ENCODE results near the gene SRP19. TPM values are rescaled to one million over a fixed set of nuclear protein-coding genes. Genes with fewer than 3 reads are reported as not detected.
"Not testable (repeated sequence)": the region's sequence is repeated elsewhere in the genome, so short reads cannot be mapped to it uniquely, and the experiment has no call there.

Gene SRP19
- total and polyA plus RNA-seq, 10 of the 15 experiments (the other 5 are each of a cell fraction or from before 2014, with no cell fraction given): 43.4 to 379 (median 156) TPM

- CTCF ChIA-PET: interaction anchor here (0.7 to 2.7 kb wide), 7 partner anchors 10 to 480 kb away, joined by 3 to 16 read pairs (median 6); partner anchors contain the start of gene REEP5
- H3K4me1 ChIP-seq (ENCODE audit: control insufficient read depth, insufficient read depth, low read length); in situ Hi-C loops (cut with MboI); H3K27ac ChIP-seq (ENCODE audit: control insufficient read depth, insufficient read depth); FAIRE-seq; H3K27me3 ChIP-seq (replicated peaks in 1 of 2; ENCODE audit: control insufficient read depth in 2 of 2, insufficient read depth in 2 of 2, low read length in 1 of 2); H4K20me1 ChIP-seq (ENCODE audit: control insufficient read depth, insufficient read depth); DNase-seq (ENCODE audit: low read depth, low spot score); BruUV-seq (replicated peaks); H3K9ac ChIP-seq (ENCODE audit: control insufficient read depth, insufficient read depth, low read length); intact Hi-C loops (cut with micrococcal nuclease; ENCODE audit: unreplicated experiment); H3K9me3 ChIP-seq (replicated peaks; ENCODE audit: control insufficient read depth, insufficient read depth, low read length); H3K4me2 ChIP-seq (ENCODE audit: control insufficient read depth, insufficient read depth); ATAC-seq; H2AFZ ChIP-seq (ENCODE audit: control insufficient read depth, low read depth, low read length); H3K79me2 ChIP-seq (ENCODE audit: control insufficient read depth, insufficient read depth, low read length); H3K4me3 ChIP-seq: not testable (repeated sequence)
- RAD21 ChIA-PET (ENCODE audit: unreplicated experiment): interaction anchor here (2.1 to 2.2 kb wide), 2 partner anchors 10 to 22 kb away, joined by 5 read pairs; no protein-coding TSS in a partner anchor
- peak in 1 of 2 experiments; percentile 11; a peak in 1 of 4 replicates for TF ChIP-seq BHLHE40 (IDR thresholded peaks at IDR 0.05; ENCODE audit: borderline replicate concordance in 1 of 2, low read depth in 2 of 2, low read length in 1 of 2)
- POLR2A ChIA-PET: interaction anchor here (0.9 to 1.3 kb wide), 2 partner anchors 10 to 57 kb away, joined by 3 to 4 read pairs; no protein-coding TSS in a partner anchor
- SMC1A ChIA-PET (ENCODE audit: uncharacterized antibody, unreplicated experiment): interaction anchor here (0.9 to 4.9 kb wide), 7 partner anchors 9 to 81 kb away, joined by 3 to 29 read pairs (median 4); no protein-coding TSS in a partner anchor
- WGBS (ENCODE audit: insufficient coverage, insufficient replicate concordance, low lambda C conversion rate, missing lambda C conversion rate): 76% methylated on average over 3 of the region's 3 CpGs
- H3K36me3 ChIP-seq (ENCODE audit: control insufficient read depth in 2 of 2, insufficient read depth in 2 of 2, low read length in 1 of 2): peaks cover 4 to 10% of the 10 kb centered on the region in 2 experiments
Measured at GRCh38 chr5:112904996-112905395, 43.9 kb downstream of the SRP19 start.

GRCh38 chr5:112906637-112907036 lies 45.5 kb downstream of the SRP19 start:
- Histone ChIP-seq H2AFZ (ENCODE audit: control insufficient read depth, low read depth, low read length) (no peak overlapping the region), H3K27ac (ENCODE audit: control insufficient read depth, insufficient read depth) (no peak overlapping the region), H3K79me2 (ENCODE audit: control insufficient read depth, insufficient read depth, low read length) (peaks cover 3% of the 10 kb centered on the region), H3K4me2 (ENCODE audit: control insufficient read depth, insufficient read depth) (no peak overlapping the region; the same call in 1 of the 2 replicates), H3K4me3 (no peak overlapping the region), H3K9me3 (replicated peaks; ENCODE audit: control insufficient read depth, insufficient read depth, low read length) (no peaks in the 10 kb centered on the region), H3K9ac (ENCODE audit: control insufficient read depth, insufficient read depth, low read length) (no peak overlapping the region), H3K4me1 (ENCODE audit: control insufficient read depth, insufficient read depth, low read length) (peaks cover 4% of the 10 kb centered on the region; the same call in 1 of the 2 replicates), H3K36me3 (ENCODE audit: control insufficient read depth in 2 of 2, insufficient read depth in 2 of 2, low read length in 1 of 2) (peaks cover 4 to 18% of the 10 kb centered on the region in 2 experiments), H4K20me1 (ENCODE audit: control insufficient read depth, insufficient read depth) (no peaks in the 10 kb centered on the region), H3K27me3 (replicated peaks in 1 of 2; ENCODE audit: control insufficient read depth in 2 of 2, insufficient read depth in 2 of 2, low read length in 1 of 2) (no peaks in the 10 kb centered on the region)
- BruUV-seq (replicated peaks): no TSS peak
- in situ Hi-C loops (cut with MboI) (no loop called here), intact Hi-C loops (cut with micrococcal nuclease; ENCODE audit: unreplicated experiment) (no loop called here)
- 25% methylated on average over 3 of the region's 3 CpGs for WGBS (ENCODE audit: insufficient coverage, insufficient replicate concordance, low lambda C conversion rate, missing lambda C conversion rate)
- ATAC-seq: peak; percentile 71
- POLR2A ChIA-PET: interaction anchor here (0.5 kb wide), 1 partner anchor 23 kb away, joined by 8 read pairs; no protein-coding TSS in a partner anchor
- no peak for DNase-seq (ENCODE audit: low read depth, low spot score)
- FAIRE-seq: no peak
- RAD21 ChIA-PET (ENCODE audit: unreplicated experiment): interaction anchor here (2.2 kb wide), 1 partner anchor 14 kb away, joined by 12 read pairs; no protein-coding TSS in a partner anchor
- SMC1A ChIA-PET (ENCODE audit: uncharacterized antibody, unreplicated experiment): interaction anchor here (0.6 to 4.9 kb wide), 5 partner anchors 18 to 1702 kb away, joined by 3 to 29 read pairs (median 4); no protein-coding TSS in a partner anchor
- TF ChIP-seq CTCF (IDR thresholded peaks at IDR 0.05 in 2 of 3, conservative IDR thresholded peaks at IDR 0.05 in 1 of 3; ENCODE audit: control insufficient read depth in 2 of 3, extremely low read depth in 1 of 3, insufficient read depth in 1 of 3, low read depth in 3 of 3, low read length in 3 of 3) (peak in 1 of 3 experiments; percentile 25; a peak in 1 of 6 replicates), NR2C1 (IDR thresholded peaks at IDR 0.05) (no peak), MTA3 (IDR thresholded peaks at IDR 0.05; ENCODE audit: borderline replicate concordance, low read length) (no peak), RAD21 (IDR thresholded peaks at IDR 0.05; ENCODE audit: insufficient read depth, low read depth, low read length) (peak; percentile 10; the same call in 1 of the 2 replicates), NFIC (IDR thresholded peaks at IDR 0.05; ENCODE audit: low read depth, low read length) (0 out of 2 replicates have a peak, but pooled peaks have one; percentile 23), EED (IDR thresholded peaks at IDR 0.05; ENCODE audit: low read depth) (no peak), CHD1 (IDR thresholded peaks at IDR 0.05; ENCODE audit: low read depth, low read length) (no peak)
- CTCF ChIA-PET: interaction anchor here (0.6 to 2.7 kb wide), 10 partner anchors 9 to 90 kb away, joined by 3 to 9 read pairs (median 4); partner anchors contain the start of genes REEP5 and SRP19

Measured in GM12878 (cell line).